ENCODE data around the gene GSK3B.
"Not testable (repeated sequence)": the region's sequence is repeated elsewhere in the genome, so short reads cannot be mapped to it uniquely, and the experiment has no call there.

The GSK3B gene

GRCh38 chr3:120025520-120025919, 68.7 kb downstream of the GSK3B start:
- DNase-seq (ENCODE audit: low read depth) = peak; percentile 60
- H3K4me3 ChIP-seq (ENCODE audit: low read length) = no peak overlapping the region
- no peak for TF ChIP-seq CTCF (IDR thresholded peaks at IDR 0.05; ENCODE audit: insufficient read depth, low read depth, low read length, missing control alignments)

- DNase-seq (ENCODE audit: low read depth) = no peak
- TF ChIP-seq CTCF (IDR thresholded peaks at IDR 0.05; ENCODE audit: insufficient read depth, low read depth, low read length, missing control alignments) = no peak
- no peak overlapping the region for H3K4me3 ChIP-seq (ENCODE audit: low read length)
Observed at GRCh38 chr3:120024103-120024502, 70.1 kb downstream of the GSK3B start.

- TF ChIP-seq CTCF (IDR thresholded peaks at IDR 0.05; ENCODE audit: insufficient read depth, low read depth, low read length, missing control alignments) = no peak
- no peak overlapping the region for H3K4me3 ChIP-seq (ENCODE audit: low read length)
- DNase-seq (ENCODE audit: low read depth) = no peak
Observed at GRCh38 chr3:120022729-120023128, 71.5 kb downstream of the GSK3B start.

- DNase-seq (ENCODE audit: low read depth) = peak; percentile 33
- TF ChIP-seq CTCF (IDR thresholded peaks at IDR 0.05; ENCODE audit: insufficient read depth, low read depth, low read length, missing control alignments) = no peak
- H3K4me3 ChIP-seq (ENCODE audit: low read length) = no peak overlapping the region
Observed at GRCh38 chr3:120021523-120021922, 72.7 kb downstream of the GSK3B start.

GRCh38 chr3:120018299-120018698, 75.9 kb downstream of the GSK3B start:
- DNase-seq (ENCODE audit: low read depth) = no peak
- no peak overlapping the region for H3K4me3 ChIP-seq (ENCODE audit: low read length)
- TF ChIP-seq CTCF (IDR thresholded peaks at IDR 0.05; ENCODE audit: insufficient read depth, low read depth, low read length, missing control alignments) = no peak

- no peak overlapping the region for H3K4me3 ChIP-seq (ENCODE audit: low read length)
- no peak for DNase-seq (ENCODE audit: low read depth)
- TF ChIP-seq CTCF (IDR thresholded peaks at IDR 0.05; ENCODE audit: insufficient read depth, low read depth, low read length, missing control alignments) = no peak
Observed at GRCh38 chr3:120017692-120018091, 76.6 kb downstream of the GSK3B start.

- DNase-seq (ENCODE audit: low read depth) = no peak
- TF ChIP-seq CTCF (IDR thresholded peaks at IDR 0.05; ENCODE audit: insufficient read depth, low read depth, low read length, missing control alignments) = no peak
Observed at GRCh38 chr3:120013481-120013880, 80.8 kb downstream of the GSK3B start.

GRCh38 chr3:120005741-120006140, 88.5 kb downstream of the GSK3B start:
- not testable (repeated sequence) for H3K4me3 ChIP-seq (ENCODE audit: low read length)

More at GRCh38 chr3:120013481-120013880, 80.8 kb downstream of the GSK3B start:
- H3K4me3 ChIP-seq (ENCODE audit: low read length) = no peak overlapping the region

GRCh38 chr3:120004008-120004498, 90.2 kb downstream of the GSK3B start:
- H3K4me3 ChIP-seq (ENCODE audit: low read length) = not testable (repeated sequence)
- DNase-seq (ENCODE audit: low read depth) = peak; percentile 68

More at GRCh38 chr3:120005741-120006140, 88.5 kb downstream of the GSK3B start:
- not testable (repeated sequence) for DNase-seq (ENCODE audit: low read depth)
